ENCODE measurements around the gene FAM114A1.

- TF ChIP-seq CTCF (IDR thresholded peaks at IDR 0.05) (no peak), POLR2AphosphoS5 (IDR thresholded peaks at IDR 0.05; ENCODE audit: insufficient read depth in 1 of 2, low read depth in 1 of 2) (no peak), POLR2A (IDR thresholded peaks at IDR 0.05) (no peak)
Observed at GRCh38 chr4:38837334-38837733, 30.3 kb upstream of the FAM114A1 start.
